GM12878 (cell line): ENCODE results near the gene HOXB6.

Source experiments
- CBX5 ChIP-seq: sonication (generic); IDR thresholded peaks from 2 replicates; pipeline ENCODE4 v1.6.1; 2016; ENCODE audit warnings: low read depth, moderate library complexity, mild to moderate bottlenecking, inconsistent platforms
- EP300 ChIP-seq, 2 experiments: fragments of 150-350 bp in 1 of 2; IDR thresholded peaks; 2 replicates each; pipeline ENCODE4 v1.6.1; 2011 to 2012; ENCODE audit warnings: low read depth in 2 of 2, low read length in 2 of 2, borderline replicate concordance in 1 of 2, improper control_type of control experiment in 1 of 2, inconsistent platforms in 1 of 2; ENCODE audit not compliant: control insufficient read depth in 1 of 2
- PAX8 ChIP-seq: fragments of 450-650 bp; IDR thresholded peaks from 2 replicates; pipeline ENCODE4 v1.6.1; 2017; ENCODE audit warnings: mild to moderate bottlenecking, moderate library complexity
- TAF1 ChIP-seq: IDR thresholded peaks from 2 replicates; pipeline ENCODE4 v1.6.1; 2011; ENCODE audit warnings: mild to moderate bottlenecking, low read depth, low read length, borderline replicate concordance
- ZNF217 ChIP-seq: fragments of 450-650 bp; IDR thresholded peaks from 2 replicates; pipeline ENCODE4 v1.6.1; 2017; ENCODE audit warnings: antibody characterized with exemption, mild to moderate bottlenecking
- TF ChIP-seq, protein P1 (sequence below), 3 experiments: IDR thresholded peaks in 2 of 3; conservative IDR thresholded peaks in 1 of 3; 2 replicates each; pipeline ENCODE4 v1.5.1; 2011; ENCODE audit warnings: low read depth in 3 of 3, low read length in 3 of 3, mild to moderate bottlenecking in 3 of 3, control low read depth in 2 of 3, moderate library complexity in 2 of 3, inconsistent platforms in 1 of 3, mixed read lengths in 1 of 3; ENCODE audit not compliant: control insufficient read depth in 2 of 3, insufficient read depth in 1 of 3; ENCODE audit errors: extremely low read depth in 1 of 3
- TF ChIP-seq, protein P2 (sequence below): IDR thresholded peaks from 2 replicates; pipeline ENCODE4 v1.6.1; 2012; ENCODE audit warnings: low read depth, low read length, improper control_type of control experiment
- TF ChIP-seq, protein P3 (sequence below): IDR thresholded peaks from 2 replicates; pipeline ENCODE4 v1.6.1; 2011; ENCODE audit warnings: low read depth, low read length, improper control_type of control experiment, borderline replicate concordance

DNA sequence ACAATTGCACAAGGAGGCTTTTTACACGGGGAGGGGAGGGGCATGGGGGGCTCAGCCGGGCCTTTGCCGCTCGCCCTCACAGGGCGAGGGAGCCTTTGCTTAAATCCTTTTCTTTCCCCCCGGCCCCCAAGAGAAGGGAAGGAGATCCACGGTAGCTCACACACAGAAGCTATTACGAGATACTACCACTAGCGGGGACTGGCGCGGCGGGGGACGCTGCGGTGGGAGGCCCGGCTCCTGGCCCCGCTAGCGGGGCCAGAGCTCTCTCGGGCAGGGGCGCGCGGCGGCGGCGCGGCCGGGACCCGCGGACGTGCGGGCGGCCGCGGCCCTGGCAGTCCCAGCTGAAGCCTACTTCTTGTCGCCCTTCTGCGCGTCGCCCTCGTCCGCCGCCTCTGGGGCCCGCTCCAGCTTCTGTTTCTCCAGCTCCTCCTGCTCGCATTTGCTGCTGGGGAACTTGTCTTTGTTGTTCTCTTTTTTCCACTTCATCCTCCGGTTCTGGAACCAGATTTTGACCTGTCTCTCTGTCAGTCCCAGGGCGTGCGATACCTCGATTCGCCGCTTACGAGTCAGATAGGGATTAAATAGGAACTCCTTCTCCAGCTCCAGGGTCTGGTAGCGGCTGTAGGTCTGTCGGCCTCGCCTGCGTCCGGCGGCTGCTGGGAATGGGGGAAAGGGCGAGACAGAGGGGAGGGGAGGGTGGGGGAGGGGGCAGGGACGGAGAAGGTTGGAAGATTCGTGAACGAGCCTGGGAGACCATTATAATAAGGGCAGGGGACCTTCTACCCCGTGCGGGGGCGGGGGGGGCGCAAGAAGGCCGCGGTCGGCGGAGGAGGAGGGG, 8.3 kb upstream of the HOXB6 start:
- no peak for TF ChIP-seq CBX5
- TF ChIP-seq, protein P1, sequence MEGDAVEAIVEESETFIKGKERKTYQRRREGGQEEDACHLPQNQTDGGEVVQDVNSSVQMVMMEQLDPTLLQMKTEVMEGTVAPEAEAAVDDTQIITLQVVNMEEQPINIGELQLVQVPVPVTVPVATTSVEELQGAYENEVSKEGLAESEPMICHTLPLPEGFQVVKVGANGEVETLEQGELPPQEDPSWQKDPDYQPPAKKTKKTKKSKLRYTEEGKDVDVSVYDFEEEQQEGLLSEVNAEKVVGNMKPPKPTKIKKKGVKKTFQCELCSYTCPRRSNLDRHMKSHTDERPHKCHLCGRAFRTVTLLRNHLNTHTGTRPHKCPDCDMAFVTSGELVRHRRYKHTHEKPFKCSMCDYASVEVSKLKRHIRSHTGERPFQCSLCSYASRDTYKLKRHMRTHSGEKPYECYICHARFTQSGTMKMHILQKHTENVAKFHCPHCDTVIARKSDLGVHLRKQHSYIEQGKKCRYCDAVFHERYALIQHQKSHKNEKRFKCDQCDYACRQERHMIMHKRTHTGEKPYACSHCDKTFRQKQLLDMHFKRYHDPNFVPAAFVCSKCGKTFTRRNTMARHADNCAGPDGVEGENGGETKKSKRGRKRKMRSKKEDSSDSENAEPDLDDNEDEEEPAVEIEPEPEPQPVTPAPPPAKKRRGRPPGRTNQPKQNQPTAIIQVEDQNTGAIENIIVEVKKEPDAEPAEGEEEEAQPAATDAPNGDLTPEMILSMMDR (IDR thresholded peaks at IDR 0.05 in 2 of 3, conservative IDR thresholded peaks at IDR 0.05 in 1 of 3; ENCODE audit: control insufficient read depth in 2 of 3, extremely low read depth in 1 of 3, insufficient read depth in 1 of 3, low read depth in 3 of 3, low read length in 3 of 3): peak; percentile 21 to 33 (median 22); a peak in 4 of 6 replicates
- TF ChIP-seq PAX8: no peak
- TF ChIP-seq, protein P2, sequence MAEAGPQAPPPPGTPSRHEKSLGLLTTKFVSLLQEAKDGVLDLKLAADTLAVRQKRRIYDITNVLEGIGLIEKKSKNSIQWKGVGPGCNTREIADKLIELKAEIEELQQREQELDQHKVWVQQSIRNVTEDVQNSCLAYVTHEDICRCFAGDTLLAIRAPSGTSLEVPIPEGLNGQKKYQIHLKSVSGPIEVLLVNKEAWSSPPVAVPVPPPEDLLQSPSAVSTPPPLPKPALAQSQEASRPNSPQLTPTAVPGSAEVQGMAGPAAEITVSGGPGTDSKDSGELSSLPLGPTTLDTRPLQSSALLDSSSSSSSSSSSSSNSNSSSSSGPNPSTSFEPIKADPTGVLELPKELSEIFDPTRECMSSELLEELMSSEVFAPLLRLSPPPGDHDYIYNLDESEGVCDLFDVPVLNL: no peak
- no peak for TF ChIP-seq EP300 (IDR thresholded peaks at IDR 0.05; ENCODE audit: borderline replicate concordance in 1 of 2, control insufficient read depth in 1 of 2, low read depth in 2 of 2, low read length in 2 of 2)
- TF ChIP-seq ZNF217: no peak
- no peak for TF ChIP-seq TAF1
- TF ChIP-seq, protein P3, sequence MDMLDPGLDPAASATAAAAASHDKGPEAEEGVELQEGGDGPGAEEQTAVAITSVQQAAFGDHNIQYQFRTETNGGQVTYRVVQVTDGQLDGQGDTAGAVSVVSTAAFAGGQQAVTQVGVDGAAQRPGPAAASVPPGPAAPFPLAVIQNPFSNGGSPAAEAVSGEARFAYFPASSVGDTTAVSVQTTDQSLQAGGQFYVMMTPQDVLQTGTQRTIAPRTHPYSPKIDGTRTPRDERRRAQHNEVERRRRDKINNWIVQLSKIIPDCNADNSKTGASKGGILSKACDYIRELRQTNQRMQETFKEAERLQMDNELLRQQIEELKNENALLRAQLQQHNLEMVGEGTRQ: no peak
